ENCODE measurements around the gene ADGRB2.

DNA sequence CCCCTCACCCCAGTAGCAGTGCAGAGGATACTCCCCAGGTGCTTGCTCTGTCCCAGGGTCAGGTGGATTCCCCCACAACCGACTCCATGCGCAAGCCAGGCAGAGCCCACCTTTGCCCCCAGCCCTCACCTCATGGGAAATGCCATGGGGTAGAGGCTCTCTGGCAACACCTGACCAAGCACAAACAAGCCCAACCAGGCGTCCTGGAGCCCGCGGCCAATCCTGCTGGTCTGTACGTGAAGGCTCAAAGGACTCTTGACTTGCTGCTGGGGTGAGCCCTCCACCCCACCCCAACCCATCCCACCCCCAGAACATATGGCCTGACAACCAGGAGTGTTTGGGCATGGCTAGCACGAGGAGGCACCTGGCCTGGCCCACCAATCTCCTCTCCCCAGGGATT, 1.8 kb downstream of the ADGRB2 start:
- no peak for TF ChIP-seq KLF10 (tag by site-specific recombination; IDR thresholded peaks at IDR 0.05)
- no peak for TF ChIP-seq ZNF624 (tag by site-specific recombination; IDR thresholded peaks at IDR 0.05)
- TF ChIP-seq, protein P1, sequence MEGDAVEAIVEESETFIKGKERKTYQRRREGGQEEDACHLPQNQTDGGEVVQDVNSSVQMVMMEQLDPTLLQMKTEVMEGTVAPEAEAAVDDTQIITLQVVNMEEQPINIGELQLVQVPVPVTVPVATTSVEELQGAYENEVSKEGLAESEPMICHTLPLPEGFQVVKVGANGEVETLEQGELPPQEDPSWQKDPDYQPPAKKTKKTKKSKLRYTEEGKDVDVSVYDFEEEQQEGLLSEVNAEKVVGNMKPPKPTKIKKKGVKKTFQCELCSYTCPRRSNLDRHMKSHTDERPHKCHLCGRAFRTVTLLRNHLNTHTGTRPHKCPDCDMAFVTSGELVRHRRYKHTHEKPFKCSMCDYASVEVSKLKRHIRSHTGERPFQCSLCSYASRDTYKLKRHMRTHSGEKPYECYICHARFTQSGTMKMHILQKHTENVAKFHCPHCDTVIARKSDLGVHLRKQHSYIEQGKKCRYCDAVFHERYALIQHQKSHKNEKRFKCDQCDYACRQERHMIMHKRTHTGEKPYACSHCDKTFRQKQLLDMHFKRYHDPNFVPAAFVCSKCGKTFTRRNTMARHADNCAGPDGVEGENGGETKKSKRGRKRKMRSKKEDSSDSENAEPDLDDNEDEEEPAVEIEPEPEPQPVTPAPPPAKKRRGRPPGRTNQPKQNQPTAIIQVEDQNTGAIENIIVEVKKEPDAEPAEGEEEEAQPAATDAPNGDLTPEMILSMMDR (tag by site-specific recombination; IDR thresholded peaks at IDR 0.05), result no peak
- TF ChIP-seq, protein P2, sequence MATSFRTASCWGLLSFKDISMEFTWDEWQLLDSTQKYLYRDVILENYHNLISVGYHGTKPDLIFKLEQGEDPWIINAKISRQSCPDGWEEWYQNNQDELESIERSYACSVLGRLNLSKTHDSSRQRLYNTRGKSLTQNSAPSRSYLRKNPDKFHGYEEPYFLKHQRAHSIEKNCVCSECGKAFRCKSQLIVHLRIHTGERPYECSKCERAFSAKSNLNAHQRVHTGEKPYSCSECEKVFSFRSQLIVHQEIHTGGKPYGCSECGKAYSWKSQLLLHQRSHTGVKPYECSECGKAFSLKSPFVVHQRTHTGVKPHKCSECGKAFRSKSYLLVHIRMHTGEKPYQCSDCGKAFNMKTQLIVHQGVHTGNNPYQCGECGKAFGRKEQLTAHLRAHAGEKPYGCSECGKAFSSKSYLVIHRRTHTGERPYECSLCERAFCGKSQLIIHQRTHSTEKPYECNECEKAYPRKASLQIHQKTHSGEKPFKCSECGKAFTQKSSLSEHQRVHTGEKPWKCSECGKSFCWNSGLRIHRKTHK (tag by site-specific recombination; IDR thresholded peaks at IDR 0.05), result no peak
- no peak for TF ChIP-seq YY1 (tag by site-specific recombination; IDR thresholded peaks at IDR 0.05)
- TF ChIP-seq ZNF138 (tag by site-specific recombination; IDR thresholded peaks at IDR 0.05; ENCODE audit: borderline replicate concordance), result no peak
